AG10803 (cell line): Measurements from ENCODE around the gene SPG7.

Source experiments
- DNase-seq: peaks from one replicate; pipeline ENCODE4 v3.0.0; 2010; ENCODE audit warnings: low read depth
- H3K4me3 ChIP-seq: 2 replicates; pipeline ENCODE4 v1.5.1; 2011; ENCODE audit warnings: mild to moderate bottlenecking, low read length, control low read depth
- TF ChIP-seq, protein P1 (sequence below): conservative IDR thresholded peaks from 2 replicates; pipeline ENCODE4 v1.5.1; 2011; ENCODE audit warnings: mild to moderate bottlenecking, low read length, control low read depth, inconsistent platforms

The SPG7 gene

DNA sequence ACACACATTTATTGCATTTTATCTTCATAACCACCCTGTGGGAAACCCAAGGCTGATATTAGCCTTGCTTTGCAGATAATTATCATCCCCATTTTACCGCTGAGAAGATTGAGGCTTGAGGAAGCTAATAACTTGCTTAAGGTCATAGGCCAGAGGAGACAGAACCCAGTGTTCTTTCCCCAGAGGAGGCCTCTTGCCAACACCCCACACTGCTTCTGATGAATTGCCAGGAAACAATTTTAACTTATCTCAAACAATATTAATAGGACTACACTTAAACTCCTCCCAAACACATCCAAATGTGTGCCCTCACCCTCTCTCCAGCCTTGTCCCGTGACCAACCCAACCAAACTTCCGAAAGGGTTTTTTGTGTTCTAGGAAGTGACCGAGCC is 2.1 kb upstream of the SPG7 start:
- no peak for DNase-seq
- TF ChIP-seq, protein P1, sequence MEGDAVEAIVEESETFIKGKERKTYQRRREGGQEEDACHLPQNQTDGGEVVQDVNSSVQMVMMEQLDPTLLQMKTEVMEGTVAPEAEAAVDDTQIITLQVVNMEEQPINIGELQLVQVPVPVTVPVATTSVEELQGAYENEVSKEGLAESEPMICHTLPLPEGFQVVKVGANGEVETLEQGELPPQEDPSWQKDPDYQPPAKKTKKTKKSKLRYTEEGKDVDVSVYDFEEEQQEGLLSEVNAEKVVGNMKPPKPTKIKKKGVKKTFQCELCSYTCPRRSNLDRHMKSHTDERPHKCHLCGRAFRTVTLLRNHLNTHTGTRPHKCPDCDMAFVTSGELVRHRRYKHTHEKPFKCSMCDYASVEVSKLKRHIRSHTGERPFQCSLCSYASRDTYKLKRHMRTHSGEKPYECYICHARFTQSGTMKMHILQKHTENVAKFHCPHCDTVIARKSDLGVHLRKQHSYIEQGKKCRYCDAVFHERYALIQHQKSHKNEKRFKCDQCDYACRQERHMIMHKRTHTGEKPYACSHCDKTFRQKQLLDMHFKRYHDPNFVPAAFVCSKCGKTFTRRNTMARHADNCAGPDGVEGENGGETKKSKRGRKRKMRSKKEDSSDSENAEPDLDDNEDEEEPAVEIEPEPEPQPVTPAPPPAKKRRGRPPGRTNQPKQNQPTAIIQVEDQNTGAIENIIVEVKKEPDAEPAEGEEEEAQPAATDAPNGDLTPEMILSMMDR: no peak
- H3K4me3 ChIP-seq: no peak overlapping the region

DNA sequence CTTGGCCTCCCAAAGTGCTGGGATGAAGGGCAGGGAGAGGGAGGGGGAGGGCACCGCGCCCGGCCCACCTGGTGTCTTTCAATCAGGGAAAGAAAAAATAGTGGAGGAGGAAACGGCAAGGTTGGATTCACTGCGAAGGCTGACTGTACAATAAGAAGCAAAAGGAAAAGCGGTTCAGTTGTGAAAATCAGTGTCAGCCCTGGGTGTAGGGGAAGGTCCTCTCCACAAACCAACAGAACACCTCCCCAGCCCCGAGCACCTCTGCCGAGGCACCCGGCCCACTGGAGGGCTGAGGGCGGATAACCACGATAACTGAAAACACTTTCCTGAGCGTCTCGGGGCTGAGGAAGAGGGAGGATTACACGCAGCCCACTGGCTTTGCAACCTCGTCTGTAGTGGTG is 1.4 kb upstream of the SPG7 start:
- no peak for DNase-seq
- peak overlapping the region; percentile 81 for H3K4me3 ChIP-seq
- TF ChIP-seq, protein P1: no peak

DNA sequence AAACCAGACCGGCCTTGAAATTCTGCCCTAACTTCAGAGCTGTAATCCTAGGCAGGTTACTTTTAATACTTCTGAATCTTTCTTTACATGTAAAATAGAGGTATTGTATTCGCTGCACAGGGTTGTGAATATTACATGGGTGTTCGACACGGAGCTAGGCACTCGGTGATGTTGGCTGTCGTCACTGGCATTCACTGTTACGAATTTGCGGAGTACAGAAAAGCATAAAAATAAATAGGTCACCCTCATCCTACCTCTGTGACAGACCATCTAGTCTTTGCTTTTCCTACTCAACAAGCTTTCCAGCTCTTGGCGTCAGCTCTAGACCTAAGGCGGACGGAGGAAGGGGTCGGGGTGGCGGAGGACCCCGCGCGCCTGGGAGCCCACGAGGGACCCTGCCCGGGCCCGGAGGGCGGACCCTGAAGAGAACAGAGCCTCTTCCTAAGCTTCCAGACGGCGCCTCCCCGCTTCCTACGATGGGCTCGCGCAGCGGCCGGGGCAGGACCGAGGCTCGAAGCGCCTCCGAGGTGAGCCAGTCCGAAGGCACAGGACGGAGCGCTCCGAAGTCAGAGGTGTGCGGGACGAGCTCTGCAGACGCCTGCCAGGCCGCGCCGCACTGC is 879 bp upstream of the SPG7 start:
- TF ChIP-seq, protein P1: no peak
- peak overlapping the region; percentile 81 for H3K4me3 ChIP-seq

DNA sequence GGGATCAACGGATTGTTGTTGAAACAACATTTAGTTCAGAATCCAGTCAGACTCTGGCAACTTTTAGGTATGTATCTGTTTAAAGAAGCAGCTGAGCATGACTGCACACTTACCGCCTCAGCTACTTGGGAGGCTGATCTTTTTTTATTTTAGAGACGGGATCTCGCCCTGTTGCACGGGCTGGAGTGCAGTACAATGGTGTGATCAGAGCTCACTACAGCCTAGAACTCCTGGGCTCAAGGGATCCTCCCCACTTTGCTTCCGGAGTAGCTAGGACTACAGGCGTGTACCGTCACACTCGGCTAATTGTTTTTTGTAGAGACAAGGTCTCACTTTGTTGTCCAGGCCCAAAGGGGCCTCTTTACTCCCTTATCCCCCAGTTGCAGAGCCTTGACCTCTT is 2.3 kb downstream of the SPG7 start:
- no peak for DNase-seq
- TF ChIP-seq, protein P1: no peak
- H3K4me3 ChIP-seq: no peak overlapping the region

More for the DNA sequence above, 879 bp upstream of the SPG7 start:
- no peak for DNase-seq

DNA sequence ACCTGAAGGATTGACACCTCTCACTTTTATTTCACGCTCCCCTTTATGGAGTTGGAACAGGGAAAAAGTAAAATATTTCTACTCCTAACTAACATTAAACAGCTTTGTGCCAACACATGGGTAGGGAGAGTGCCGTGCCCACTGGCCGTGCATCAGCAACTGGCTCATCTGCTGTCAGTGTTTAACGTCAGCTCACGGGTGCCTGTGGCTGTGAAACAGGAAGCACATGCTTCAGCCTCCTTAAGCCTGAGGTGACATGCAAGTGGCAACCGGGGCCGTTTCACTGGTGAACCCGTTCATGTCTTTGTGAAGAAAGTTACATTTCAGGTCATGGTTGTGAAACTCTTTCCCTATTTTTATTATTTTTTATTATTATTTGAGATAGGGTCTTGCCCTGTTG is 3.2 kb downstream of the SPG7 start:
- H3K4me3 ChIP-seq: no peak overlapping the region
- no peak for DNase-seq
- TF ChIP-seq, protein P1: no peak

DNA sequence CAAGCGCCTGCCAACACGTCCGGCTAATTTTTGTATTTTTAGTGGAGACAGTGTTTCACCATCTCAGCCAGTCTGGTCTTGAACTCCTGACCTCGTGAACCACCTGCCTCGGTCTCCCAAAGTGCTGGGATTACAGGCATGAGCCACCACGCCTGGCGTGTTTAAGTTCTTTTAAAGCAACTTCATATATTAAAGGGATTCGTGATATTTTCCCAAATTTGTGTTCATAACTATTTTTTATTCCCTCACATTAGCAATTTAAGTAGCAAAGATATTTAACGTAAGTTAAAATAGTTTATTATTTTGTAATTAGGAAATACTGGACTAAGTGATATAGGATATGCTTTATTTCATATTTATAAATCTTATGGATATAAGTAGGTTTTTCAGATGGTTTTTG is 4.2 kb downstream of the SPG7 start:
- no peak for DNase-seq
- H3K4me3 ChIP-seq: no peak overlapping the region
- TF ChIP-seq, protein P1: no peak

DNA sequence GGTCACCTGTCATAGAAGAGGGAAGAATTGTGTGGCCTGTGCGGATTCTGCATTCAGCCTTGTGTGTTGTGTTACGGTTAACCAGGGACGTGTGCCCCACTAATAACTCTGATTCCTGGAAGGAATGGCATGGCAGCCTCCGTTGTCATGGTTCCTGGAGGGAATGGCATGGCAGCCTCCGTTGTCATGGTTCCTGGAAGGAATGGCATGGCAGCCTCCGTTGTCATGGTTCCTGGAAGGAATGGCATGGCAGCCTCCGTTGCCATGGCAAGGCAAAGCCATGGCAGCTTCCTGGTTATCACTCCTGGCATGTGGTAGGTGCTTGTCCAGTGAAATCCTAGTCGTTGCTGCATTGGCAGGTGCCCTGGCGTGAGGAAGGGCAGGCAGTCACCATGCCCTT is 8.9 kb downstream of the SPG7 start:
- H3K4me3 ChIP-seq: no peak overlapping the region
- TF ChIP-seq, protein P1: no peak
- no peak for DNase-seq
